GM19455 (cell line): Measurements from ENCODE around the gene ANGEL1.

Experiments
- ATAC-seq: cut with Tn5 transposase; IDR thresholded peaks from one replicate; pipeline ENCODE4 v1.9.1; 2021; ENCODE audit not compliant: unreplicated experiment

ANGEL1 gene

GRCh38 chr14:76826122-76826521, 13.4 kb upstream of the ANGEL1 start, which contains the start of gene LRRC74A:
LRRC74A (plus strand) TSS chr14:76826408; CDS start chr14:76826698, 290 bp downstream.
- no peak for ATAC-seq

GRCh38 chr14:76820700-76821099, 8.0 kb upstream of the ANGEL1 start:
- ATAC-seq: no peak

- no peak for ATAC-seq
Measured at GRCh38 chr14:76814726-76815645, 2.3 kb upstream of the ANGEL1 start.

- peak; percentile 23 for ATAC-seq
Measured at GRCh38 chr14:76812093-76812421, 625 bp downstream of the ANGEL1 start.

GRCh38 chr14:76811561-76811960, 1.1 kb downstream of the ANGEL1 start:
- ATAC-seq: no peak

GRCh38 chr14:76810953-76811400, 1.7 kb downstream of the ANGEL1 start:
- ATAC-seq: no peak

GRCh38 chr14:76810525-76810924, 2.2 kb downstream of the ANGEL1 start:
- ATAC-seq: no peak

- no peak for ATAC-seq
Measured at GRCh38 chr14:76808990-76809389, 3.7 kb downstream of the ANGEL1 start.

- no peak for ATAC-seq
Measured at GRCh38 chr14:76808011-76808410, 4.7 kb downstream of the ANGEL1 start.

- ATAC-seq: no peak
Measured at GRCh38 chr14:76806446-76806845, 6.2 kb downstream of the ANGEL1 start.

- ATAC-seq: no peak
Measured at GRCh38 chr14:76793956-76794355, 18.7 kb downstream of the ANGEL1 start.

- no peak for ATAC-seq
Measured at GRCh38 chr14:76793324-76793723, 19.4 kb downstream of the ANGEL1 start.

GRCh38 chr14:76792422-76792821, 20.3 kb downstream of the ANGEL1 start:
- ATAC-seq: no peak

- no peak for ATAC-seq
Measured at GRCh38 chr14:76786601-76787000, 26.1 kb downstream of the ANGEL1 start.

- no peak for ATAC-seq
Measured at GRCh38 chr14:76784881-76785280, 27.8 kb downstream of the ANGEL1 start.

GRCh38 chr14:76784266-76784874, 28.3 kb downstream of the ANGEL1 start:
- no peak for ATAC-seq

- ATAC-seq: no peak
Measured at GRCh38 chr14:76782885-76783566, 29.7 kb downstream of the ANGEL1 start.

GRCh38 chr14:76782115-76782884, 30.4 kb downstream of the ANGEL1 start:
- ATAC-seq: no peak

GRCh38 chr14:76781648-76782051, 31.0 kb downstream of the ANGEL1 start:
- ATAC-seq: no peak

GRCh38 chr14:76780875-76781647, 31.6 kb downstream of the ANGEL1 start:
- ATAC-seq: no peak
